ENCODE results near the gene CDO1. TPM values are rescaled to one million over a fixed set of nuclear protein-coding genes. Genes with fewer than 3 reads are reported as not detected.

The CDO1 gene
- total RNA-seq, 2 experiments from 2014 or later: not detected

DNA sequence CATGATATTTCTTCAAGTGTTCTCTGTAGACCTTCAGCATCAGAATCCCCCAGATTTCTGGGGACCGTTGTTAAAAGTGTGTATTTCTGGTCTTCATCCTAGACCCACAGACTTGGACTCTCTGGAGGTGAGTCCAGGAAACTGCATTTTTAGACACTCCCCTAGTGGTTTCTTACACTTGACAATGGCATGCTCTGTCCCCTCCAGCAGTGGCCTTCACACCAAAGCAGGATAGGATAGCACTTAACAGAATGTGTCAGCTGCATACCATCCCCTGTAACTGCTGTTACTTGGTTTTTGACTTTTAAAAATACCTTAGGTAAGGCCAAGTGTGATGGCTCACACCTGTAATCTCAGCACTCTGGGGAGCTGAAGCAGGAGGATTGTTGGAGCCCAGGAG, 20.8 kb downstream of the CDO1 start:
- no peak for TF ChIP-seq EZH2phosphoT487 (IDR thresholded peaks at IDR 0.05; ENCODE audit: borderline replicate concordance, low read depth, low read length)
- TF ChIP-seq, protein P1, sequence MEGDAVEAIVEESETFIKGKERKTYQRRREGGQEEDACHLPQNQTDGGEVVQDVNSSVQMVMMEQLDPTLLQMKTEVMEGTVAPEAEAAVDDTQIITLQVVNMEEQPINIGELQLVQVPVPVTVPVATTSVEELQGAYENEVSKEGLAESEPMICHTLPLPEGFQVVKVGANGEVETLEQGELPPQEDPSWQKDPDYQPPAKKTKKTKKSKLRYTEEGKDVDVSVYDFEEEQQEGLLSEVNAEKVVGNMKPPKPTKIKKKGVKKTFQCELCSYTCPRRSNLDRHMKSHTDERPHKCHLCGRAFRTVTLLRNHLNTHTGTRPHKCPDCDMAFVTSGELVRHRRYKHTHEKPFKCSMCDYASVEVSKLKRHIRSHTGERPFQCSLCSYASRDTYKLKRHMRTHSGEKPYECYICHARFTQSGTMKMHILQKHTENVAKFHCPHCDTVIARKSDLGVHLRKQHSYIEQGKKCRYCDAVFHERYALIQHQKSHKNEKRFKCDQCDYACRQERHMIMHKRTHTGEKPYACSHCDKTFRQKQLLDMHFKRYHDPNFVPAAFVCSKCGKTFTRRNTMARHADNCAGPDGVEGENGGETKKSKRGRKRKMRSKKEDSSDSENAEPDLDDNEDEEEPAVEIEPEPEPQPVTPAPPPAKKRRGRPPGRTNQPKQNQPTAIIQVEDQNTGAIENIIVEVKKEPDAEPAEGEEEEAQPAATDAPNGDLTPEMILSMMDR (conservative IDR thresholded peaks at IDR 0.05; ENCODE audit: low read length): no peak
- ChIA-PET CTCF (ENCODE audit: unreplicated experiment) (no interaction called here), POLR2A (interaction anchor here (1.4 kb wide), 1 partner anchor 13 kb away, joined by 6 read pairs; no protein-coding TSS in a partner anchor)
- BruUV-seq (replicated peaks): no TSS peak
- H3K27ac ChIP-seq (ENCODE audit: low read depth, low read length, poor library complexity, severe bottlenecking): no peak overlapping the region
- intact Hi-C loops (cut with micrococcal nuclease; ENCODE audit: unreplicated experiment): no loop called here
- no peaks in the 10 kb centered on the region for H3K36me3 ChIP-seq (ENCODE audit: insufficient read depth, low read length)
- H4K20me1 ChIP-seq (ENCODE audit: insufficient read depth, low read length): no peaks in the 10 kb centered on the region
- H3K9me3 ChIP-seq (ENCODE audit: low read length): no peaks in the 10 kb centered on the region
- H2AFZ ChIP-seq (ENCODE audit: low read length): no peak overlapping the region
- H3K4me3 ChIP-seq (ENCODE audit: low read depth, low read length, poor library complexity, severe bottlenecking): no peak overlapping the region
- no peak overlapping the region for H3K4me2 ChIP-seq (ENCODE audit: low read length)
- no peaks in the 10 kb centered on the region for H3K9me2 ChIP-seq (ENCODE audit: insufficient read depth, low read length)
- no peak for DNase-seq (ENCODE audit: low spot score)
- H3K4me1 ChIP-seq (ENCODE audit: insufficient read depth, low read length, poor library complexity, severe bottlenecking): no peaks in the 10 kb centered on the region
- H3K79me2 ChIP-seq (ENCODE audit: insufficient read depth, low read depth, low read length): no peaks in the 10 kb centered on the region

DNA sequence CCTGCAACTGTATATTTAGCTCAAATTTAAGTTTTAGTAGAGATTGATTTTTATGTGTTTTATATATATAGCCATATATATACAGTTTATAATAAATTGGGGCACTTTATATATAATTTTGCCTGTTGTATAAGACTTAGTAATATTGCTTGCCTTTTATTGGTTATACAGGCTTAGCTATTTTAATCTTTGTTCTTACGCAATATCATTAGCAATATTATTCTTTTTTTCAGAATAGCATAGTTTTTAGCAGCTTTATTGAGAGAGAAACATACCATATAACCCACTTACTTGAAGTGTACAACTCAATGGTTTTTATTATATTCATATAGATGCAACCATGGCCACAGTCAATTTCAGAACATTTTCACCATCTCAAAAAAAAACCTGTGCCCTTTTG, 28.0 kb downstream of the CDO1 start:
- no peak for DNase-seq (ENCODE audit: low spot score)
- Histone ChIP-seq H3K4me2 (ENCODE audit: low read length) (no peak overlapping the region), H3K27ac (ENCODE audit: low read depth, low read length, poor library complexity, severe bottlenecking) (no peak overlapping the region), H2AFZ (ENCODE audit: low read length) (no peak overlapping the region), H3K4me1 (ENCODE audit: insufficient read depth, low read length, poor library complexity, severe bottlenecking) (no peaks in the 10 kb centered on the region), H4K20me1 (ENCODE audit: insufficient read depth, low read length) (no peaks in the 10 kb centered on the region), H3K9me3 (ENCODE audit: low read length) (no peaks in the 10 kb centered on the region), H3K4me3 (ENCODE audit: low read depth, low read length, poor library complexity, severe bottlenecking) (no peak overlapping the region), H3K79me2 (ENCODE audit: insufficient read depth, low read depth, low read length) (no peaks in the 10 kb centered on the region), H3K36me3 (ENCODE audit: insufficient read depth, low read length) (no peaks in the 10 kb centered on the region), H3K9me2 (ENCODE audit: insufficient read depth, low read length) (no peaks in the 10 kb centered on the region)
- CTCF ChIA-PET (ENCODE audit: unreplicated experiment): no interaction called here
- POLR2A ChIA-PET: interaction anchor here (0.5 kb wide), 1 partner anchor 7 kb away, joined by 3 read pairs; no protein-coding TSS in a partner anchor
- intact Hi-C loops (cut with micrococcal nuclease; ENCODE audit: unreplicated experiment): no loop called here
- TF ChIP-seq, protein P1 (conservative IDR thresholded peaks at IDR 0.05; ENCODE audit: low read length): no peak
- TF ChIP-seq EZH2phosphoT487 (IDR thresholded peaks at IDR 0.05; ENCODE audit: borderline replicate concordance, low read depth, low read length): no peak
- no TSS peak for BruUV-seq (replicated peaks)

DNA sequence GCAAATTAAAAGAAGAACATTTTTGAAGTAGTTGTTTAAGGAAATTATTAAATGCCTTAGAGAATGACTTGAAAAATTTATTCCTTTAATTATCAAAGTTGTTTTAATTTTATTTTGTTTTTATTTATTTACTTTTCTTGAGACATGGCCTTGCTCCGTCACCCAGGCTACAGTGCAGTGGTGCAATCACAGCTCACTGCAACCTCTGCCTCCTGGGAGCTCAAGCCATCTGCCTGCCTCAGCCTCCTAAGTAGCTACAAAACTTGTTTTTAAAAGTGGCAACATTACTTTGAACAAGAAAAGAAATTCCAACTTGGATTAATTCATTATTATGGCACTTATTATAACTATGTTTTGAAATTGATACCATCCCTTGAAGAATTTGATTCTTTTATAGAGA, 29.0 kb downstream of the CDO1 start:
- Histone ChIP-seq H3K27ac (ENCODE audit: low read depth, low read length, poor library complexity, severe bottlenecking) (no peak overlapping the region), H4K20me1 (ENCODE audit: insufficient read depth, low read length) (no peaks in the 10 kb centered on the region), H3K79me2 (ENCODE audit: insufficient read depth, low read depth, low read length) (no peaks in the 10 kb centered on the region), H3K4me3 (ENCODE audit: low read depth, low read length, poor library complexity, severe bottlenecking) (no peak overlapping the region), H3K4me1 (ENCODE audit: insufficient read depth, low read length, poor library complexity, severe bottlenecking) (no peaks in the 10 kb centered on the region), H3K4me2 (ENCODE audit: low read length) (no peak overlapping the region), H3K9me3 (ENCODE audit: low read length) (no peaks in the 10 kb centered on the region), H3K36me3 (ENCODE audit: insufficient read depth, low read length) (no peaks in the 10 kb centered on the region), H3K9me2 (ENCODE audit: insufficient read depth, low read length) (no peaks in the 10 kb centered on the region), H2AFZ (ENCODE audit: low read length) (no peak overlapping the region)
- no TSS peak for BruUV-seq (replicated peaks)
- ChIA-PET CTCF (ENCODE audit: unreplicated experiment) (no interaction called here), POLR2A (no interaction called here)
- no peak for DNase-seq (ENCODE audit: low spot score)
- intact Hi-C loops (cut with micrococcal nuclease; ENCODE audit: unreplicated experiment): no loop called here
- no peak for TF ChIP-seq EZH2phosphoT487 (IDR thresholded peaks at IDR 0.05; ENCODE audit: borderline replicate concordance, low read depth, low read length)
- TF ChIP-seq, protein P1 (conservative IDR thresholded peaks at IDR 0.05; ENCODE audit: low read length): no peak

Measured in OCI-LY7 (cell line).